ENCODE results near the gene SH3BGRL2. TPM values are rescaled to one million over a fixed set of nuclear protein-coding genes. Genes with fewer than 3 reads are reported as not detected.

SH3BGRL2 gene
- total RNA-seq, 2 experiments from 2014 or later: 0.25 TPM; not detected in 1

- Histone ChIP-seq H3K4me2 (ENCODE audit: low read length) (no peak overlapping the region), H4K20me1 (ENCODE audit: insufficient read depth, low read length) (no peaks in the 10 kb centered on the region), H3K79me2 (ENCODE audit: insufficient read depth, low read depth, low read length) (no peaks in the 10 kb centered on the region), H3K9me3 (ENCODE audit: low read length) (no peaks in the 10 kb centered on the region), H2AFZ (ENCODE audit: low read length) (no peak overlapping the region), H3K36me3 (ENCODE audit: insufficient read depth, low read length) (no peaks in the 10 kb centered on the region), H3K9me2 (ENCODE audit: insufficient read depth, low read length) (peaks cover 4% of the 10 kb centered on the region; the same call in 1 of the 2 replicates), H3K4me1 (ENCODE audit: insufficient read depth, low read length, poor library complexity, severe bottlenecking) (no peaks in the 10 kb centered on the region), H3K4me3 (ENCODE audit: low read depth, low read length, poor library complexity, severe bottlenecking) (no peak overlapping the region), H3K27ac (ENCODE audit: low read depth, low read length, poor library complexity, severe bottlenecking) (no peak overlapping the region)
- ChIA-PET POLR2A (no interaction called here), CTCF (ENCODE audit: unreplicated experiment) (no interaction called here)
- intact Hi-C loops (cut with micrococcal nuclease; ENCODE audit: unreplicated experiment): no loop called here
- no peak for DNase-seq (ENCODE audit: low spot score)
- BruUV-seq (replicated peaks): no TSS peak
- TF ChIP-seq CTCF (conservative IDR thresholded peaks at IDR 0.05; ENCODE audit: low read length) (no peak), EZH2phosphoT487 (IDR thresholded peaks at IDR 0.05; ENCODE audit: borderline replicate concordance, low read depth, low read length) (no peak)
Observed at GRCh38 chr6:79684876-79685275, 53.7 kb downstream of the SH3BGRL2 start.

- H4K20me1 ChIP-seq (ENCODE audit: insufficient read depth, low read length): no peaks in the 10 kb centered on the region
- TF ChIP-seq CTCF (conservative IDR thresholded peaks at IDR 0.05; ENCODE audit: low read length) (no peak), EZH2phosphoT487 (IDR thresholded peaks at IDR 0.05; ENCODE audit: borderline replicate concordance, low read depth, low read length) (no peak)
- no peaks in the 10 kb centered on the region for H3K4me1 ChIP-seq (ENCODE audit: insufficient read depth, low read length, poor library complexity, severe bottlenecking)
- no peak overlapping the region for H3K4me2 ChIP-seq (ENCODE audit: low read length)
- no peaks in the 10 kb centered on the region for H3K9me2 ChIP-seq (ENCODE audit: insufficient read depth, low read length)
- no peak overlapping the region for H3K27ac ChIP-seq (ENCODE audit: low read depth, low read length, poor library complexity, severe bottlenecking)
- BruUV-seq (replicated peaks): no TSS peak
- H3K36me3 ChIP-seq (ENCODE audit: insufficient read depth, low read length): no peaks in the 10 kb centered on the region
- ChIA-PET POLR2A (no interaction called here), CTCF (ENCODE audit: unreplicated experiment) (no interaction called here)
- H3K4me3 ChIP-seq (ENCODE audit: low read depth, low read length, poor library complexity, severe bottlenecking): no peak overlapping the region
- no peak for DNase-seq (ENCODE audit: low spot score)
- H3K79me2 ChIP-seq (ENCODE audit: insufficient read depth, low read depth, low read length): no peaks in the 10 kb centered on the region
- H2AFZ ChIP-seq (ENCODE audit: low read length): no peak overlapping the region
- H3K9me3 ChIP-seq (ENCODE audit: low read length): no peaks in the 10 kb centered on the region
- intact Hi-C loops (cut with micrococcal nuclease; ENCODE audit: unreplicated experiment): no loop called here
Observed at GRCh38 chr6:79686707-79687309, 55.7 kb downstream of the SH3BGRL2 start.

GRCh38 chr6:79687759-79688158, 56.6 kb downstream of the SH3BGRL2 start:
- H2AFZ ChIP-seq (ENCODE audit: low read length): no peak overlapping the region
- BruUV-seq (replicated peaks): no TSS peak
- no peak overlapping the region for H3K27ac ChIP-seq (ENCODE audit: low read depth, low read length, poor library complexity, severe bottlenecking)
- H4K20me1 ChIP-seq (ENCODE audit: insufficient read depth, low read length): no peaks in the 10 kb centered on the region
- H3K9me3 ChIP-seq (ENCODE audit: low read length): no peaks in the 10 kb centered on the region
- H3K4me3 ChIP-seq (ENCODE audit: low read depth, low read length, poor library complexity, severe bottlenecking): no peak overlapping the region
- no peaks in the 10 kb centered on the region for H3K9me2 ChIP-seq (ENCODE audit: insufficient read depth, low read length)
- ChIA-PET POLR2A (interaction anchor here (0.6 to 0.8 kb wide), 3 partner anchors 8 to 51 kb away, joined by 3 to 8 read pairs (median 3); no protein-coding TSS in a partner anchor), CTCF (ENCODE audit: unreplicated experiment) (no interaction called here)
- no peaks in the 10 kb centered on the region for H3K4me1 ChIP-seq (ENCODE audit: insufficient read depth, low read length, poor library complexity, severe bottlenecking)
- DNase-seq (ENCODE audit: low spot score): no peak
- no peaks in the 10 kb centered on the region for H3K79me2 ChIP-seq (ENCODE audit: insufficient read depth, low read depth, low read length)
- TF ChIP-seq CTCF (conservative IDR thresholded peaks at IDR 0.05; ENCODE audit: low read length): no peak
- no peaks in the 10 kb centered on the region for H3K36me3 ChIP-seq (ENCODE audit: insufficient read depth, low read length)
- no peak overlapping the region for H3K4me2 ChIP-seq (ENCODE audit: low read length)
- intact Hi-C loops (cut with micrococcal nuclease; ENCODE audit: unreplicated experiment): no loop called here

All from OCI-LY7 (cell line).